ACHN (cell line): ENCODE data around the gene DNAH11.

Source experiments
- DNase-seq: peaks from one replicate; pipeline ENCODE4 v3.0.0-alpha.2; 2015
- in situ Hi-C: cut with HindIII; loops from 2 replicates; pipeline ENCODE4 v1.10.0; 2017; ENCODE audit warnings: low sequenced_read_pairs, low pct_ligation_motif_present, low pct_unique_long_range_greater_than_20kb

The DNAH11 gene

DNA sequence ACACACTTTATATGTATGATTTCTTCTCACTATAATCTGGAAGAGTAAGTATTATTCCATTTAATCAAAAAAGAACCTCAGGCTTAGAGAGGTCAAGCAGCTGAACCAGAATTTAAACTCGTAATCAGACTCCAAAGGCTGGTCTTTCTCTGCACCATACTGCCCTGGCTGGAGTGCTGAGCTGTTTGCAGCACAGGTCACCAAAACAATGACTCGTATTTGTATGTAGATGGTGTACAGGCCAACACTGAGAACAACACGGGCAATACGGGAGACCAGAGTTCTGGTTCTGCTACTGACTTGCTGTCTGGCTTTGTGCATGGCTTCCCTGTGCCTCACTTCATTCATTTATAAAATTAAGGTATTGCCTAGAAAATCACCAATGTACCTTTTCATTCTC, 344.9 kb downstream of the DNAH11 start:
- no peak for DNase-seq
- in situ Hi-C loops, result no loop called here

- in situ Hi-C loops, result no loop called here
These were observed 348.5 kb downstream of the DNAH11 start for GRCh38 chr7:21891291-21891690.

GRCh38 chr7:21893401-21893800, 350.6 kb downstream of the DNAH11 start:
- no peak for DNase-seq
- in situ Hi-C loops, result no loop called here

More at GRCh38 chr7:21891291-21891690, 348.5 kb downstream of the DNAH11 start:
- DNase-seq, result no peak

- in situ Hi-C loops, result no loop called here
- no peak for DNase-seq
These were observed 355.6 kb downstream of the DNAH11 start for GRCh38 chr7:21898265-21898930.

- no peak for DNase-seq
- in situ Hi-C loops, result no loop called here
These were observed 359.4 kb downstream of the DNAH11 start for GRCh38 chr7:21902240-21902639.

GRCh38 chr7:21903020-21903786, 360.4 kb downstream of the DNAH11 start:
- in situ Hi-C loops, result no loop called here
- no peak for DNase-seq

DNA sequence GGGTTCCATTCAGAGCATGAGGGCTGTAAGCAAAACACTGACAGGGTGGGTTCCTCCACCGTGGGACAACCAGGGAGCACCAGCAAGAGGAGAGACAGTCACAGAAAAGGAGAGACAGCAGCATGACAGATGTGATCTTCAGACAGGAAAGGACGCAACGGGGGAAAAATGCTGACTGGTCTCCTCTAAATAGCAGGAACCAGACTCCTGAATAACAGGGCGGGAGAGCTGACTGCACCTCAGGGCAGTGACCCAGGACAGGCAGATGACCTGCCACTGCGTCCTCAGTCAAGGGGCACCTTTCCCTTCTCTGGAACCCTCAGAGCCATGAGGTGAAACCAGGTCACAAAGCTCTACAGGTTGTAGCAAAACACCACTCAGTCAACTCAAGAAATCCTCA, 365.9 kb downstream of the DNAH11 start:
- in situ Hi-C loops, result no loop called here
- no peak for DNase-seq

GRCh38 chr7:21910253-21910652, 367.4 kb downstream of the DNAH11 start:
- in situ Hi-C loops, result no loop called here

GRCh38 chr7:21911341-21911875, 368.6 kb downstream of the DNAH11 start:
- DNase-seq, result no peak
- in situ Hi-C loops, result no loop called here

More at GRCh38 chr7:21910253-21910652, 367.4 kb downstream of the DNAH11 start:
- DNase-seq, result no peak

DNA sequence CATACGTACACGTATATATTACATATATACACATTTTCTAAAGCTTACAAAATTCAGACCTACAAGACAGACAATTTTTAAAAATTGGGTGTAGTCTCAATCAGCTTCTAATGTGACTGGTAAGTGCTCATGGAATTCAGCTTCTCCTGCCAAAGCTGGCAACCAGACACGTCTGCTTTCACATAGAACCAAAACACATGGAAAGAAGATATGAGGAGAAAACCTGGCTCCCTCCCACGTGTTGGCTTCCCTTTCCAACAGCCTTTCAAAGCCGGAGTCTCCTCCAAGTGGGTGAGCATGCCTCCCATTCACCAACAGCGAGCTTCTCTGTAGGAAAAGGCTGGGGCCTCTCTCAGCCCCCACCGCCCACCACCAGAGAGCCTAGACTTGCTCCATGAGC, 369.5 kb downstream of the DNAH11 start:
- in situ Hi-C loops, result no loop called here
- DNase-seq, result no peak

- DNase-seq, result no peak
- in situ Hi-C loops, result no loop called here
These were observed 370.3 kb downstream of the DNAH11 start for GRCh38 chr7:21912931-21913780.

DNA sequence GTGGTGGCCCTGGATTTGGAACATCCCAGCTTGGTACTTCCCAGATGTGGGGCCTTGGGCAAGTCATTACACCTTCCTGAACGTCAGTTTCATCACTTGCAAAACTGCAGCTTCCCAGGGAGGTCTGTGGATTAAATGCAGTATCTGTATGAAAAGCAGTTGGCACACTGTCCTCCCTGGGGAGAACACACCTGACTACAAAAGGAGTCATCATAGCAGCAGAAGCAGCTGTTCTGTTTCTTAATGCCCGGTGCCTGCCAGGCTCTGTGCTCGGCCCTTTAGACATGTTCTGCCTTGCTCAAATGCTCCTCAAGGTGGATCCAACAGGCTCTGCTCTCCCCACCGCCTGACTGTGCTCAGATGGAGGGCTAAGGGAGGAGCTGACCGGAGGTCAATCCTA, 371.8 kb downstream of the DNAH11 start:
- in situ Hi-C loops, result no loop called here
- DNase-seq, result no peak

DNA sequence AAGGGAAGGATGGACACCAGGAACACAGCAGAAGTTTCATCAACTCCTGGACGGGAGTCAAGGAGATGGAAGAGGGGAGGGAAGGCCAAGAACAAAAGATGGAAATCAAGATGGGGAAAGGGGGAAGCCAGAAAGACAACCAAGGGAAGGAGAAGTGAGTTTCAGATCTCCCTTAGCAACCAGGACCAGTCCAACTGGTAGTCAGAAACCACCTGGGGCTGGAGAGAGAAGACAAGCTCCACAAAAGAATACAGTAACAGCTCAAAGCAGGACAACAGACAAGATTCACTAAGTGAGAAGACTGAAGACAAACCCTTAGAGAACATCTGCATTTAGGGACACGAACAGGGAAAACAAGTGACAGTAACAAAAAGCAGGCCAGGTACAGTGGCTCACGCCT, 372.3 kb downstream of the DNAH11 start:
- in situ Hi-C loops, result no loop called here
- no peak for DNase-seq

GRCh38 chr7:21916176-21916575, 373.3 kb downstream of the DNAH11 start:
- in situ Hi-C loops, result no loop called here
- DNase-seq, result no peak

DNA sequence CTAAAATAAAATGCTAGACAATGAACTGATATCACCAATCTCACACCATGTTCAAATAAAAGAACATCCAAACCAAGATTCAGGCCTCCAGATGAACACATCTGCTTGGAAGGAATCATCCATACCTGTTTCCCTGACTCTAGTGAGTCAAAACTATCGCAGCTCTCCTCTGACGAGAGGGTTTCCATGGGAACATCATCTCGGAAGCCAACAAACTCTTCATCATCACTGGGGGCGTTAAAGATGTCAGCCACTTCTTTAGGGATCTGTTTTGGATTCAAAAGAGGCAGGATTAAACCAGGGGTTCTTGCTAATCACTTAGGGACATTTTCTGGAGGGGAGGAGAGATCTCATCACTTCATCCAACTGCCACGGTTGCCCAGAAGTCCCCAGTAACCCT, 373.8 kb downstream of the DNAH11 start:
- no peak for DNase-seq
- in situ Hi-C loops, result no loop called here

DNA sequence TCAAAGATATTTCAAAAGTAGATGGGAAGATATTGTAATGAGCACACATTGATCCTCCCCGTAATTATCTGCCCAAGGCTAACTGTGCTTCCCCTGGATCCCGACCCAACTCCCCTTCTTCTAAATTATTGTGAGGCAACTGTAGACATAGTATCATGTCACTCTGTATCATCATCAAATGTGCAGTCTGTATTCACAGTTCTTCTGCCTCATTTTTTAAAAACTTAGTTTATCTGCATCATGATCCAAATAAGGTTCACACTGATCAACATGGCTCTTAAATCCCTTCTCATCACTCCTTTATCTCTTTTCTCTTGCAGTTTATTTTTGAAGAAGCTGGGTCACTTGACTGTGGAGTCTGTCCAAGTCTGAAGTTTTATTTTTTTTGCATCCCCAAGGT, 375.4 kb downstream of the DNAH11 start:
- in situ Hi-C loops, result no loop called here

DNA sequence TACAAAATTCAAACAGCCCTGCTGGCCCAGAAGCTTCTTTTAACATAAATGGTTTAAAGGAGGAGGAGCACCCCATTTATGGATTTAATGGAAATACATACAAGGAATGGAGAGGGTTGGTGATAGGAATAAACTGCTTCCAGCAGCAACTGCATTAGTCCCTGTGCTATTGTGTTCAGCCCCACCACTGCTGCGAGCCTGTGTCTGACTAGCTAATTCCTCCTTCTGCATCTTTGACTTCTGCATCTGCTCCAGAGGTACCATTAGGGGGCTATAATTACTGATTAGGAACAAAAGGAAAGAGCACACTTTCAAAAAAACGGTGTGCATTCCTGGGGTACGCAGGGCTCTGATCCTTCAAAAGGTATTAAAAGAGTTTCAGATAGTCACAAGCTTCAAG, 378.1 kb downstream of the DNAH11 start:
- in situ Hi-C loops, result no loop called here
- DNase-seq, result no peak

More for the DNA sequence above, 375.4 kb downstream of the DNAH11 start:
- no peak for DNase-seq

- in situ Hi-C loops, result no loop called here
- no peak for DNase-seq
These were observed 379.8 kb downstream of the DNAH11 start for GRCh38 chr7:21922605-21923004.

DNA sequence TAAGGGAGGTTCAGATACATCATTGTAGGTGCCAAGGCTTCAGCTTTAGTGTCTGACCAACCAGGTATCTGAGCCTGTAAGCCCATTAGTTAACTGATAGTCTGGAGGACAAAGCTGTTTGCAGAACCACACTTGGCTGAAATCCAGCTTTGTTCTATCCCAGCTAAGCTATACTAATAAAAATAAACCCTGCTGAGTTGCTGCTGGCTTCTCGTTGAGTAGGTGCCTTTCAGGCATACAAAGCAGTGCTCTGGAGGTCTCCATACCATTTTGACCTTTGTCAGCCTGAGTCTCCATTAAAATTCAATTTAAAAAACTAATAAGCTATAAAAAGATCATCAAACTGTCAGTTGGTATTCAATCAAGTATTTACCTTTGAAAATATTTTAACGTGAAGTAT, 380.8 kb downstream of the DNAH11 start:
- in situ Hi-C loops, result no loop called here
- no peak for DNase-seq
